HG03060 (cell line): ENCODE data around the gene AFM.
A peak's percentile ranks its signal among the peaks of the same experiment; 100 is the strongest.

ENCODE experiments used
- ATAC-seq: cut with Tn5 transposase; IDR thresholded peaks from one replicate; pipeline ENCODE4 v1.9.1; 2021; ENCODE audit warnings: low read depth, moderate number of reproducible peaks; ENCODE audit not compliant: unreplicated experiment

The AFM gene

GRCh38 chr4:73481358-73481757, at the start of gene AFM:
Gene AFM (plus strand): TSS chr4:73481745. CDS start chr4:73481776, 31 bp downstream.
- ATAC-seq, result no peak

- ATAC-seq, result no peak
Measured at GRCh38 chr4:73431813-73432168, 49.8 kb upstream of the AFM start.

- no peak for ATAC-seq
Measured at GRCh38 chr4:73432169-73433000, 49.2 kb upstream of the AFM start.

- no peak for ATAC-seq
Measured at GRCh38 chr4:73433140-73433539, 48.4 kb upstream of the AFM start.

- no peak for ATAC-seq
Measured at GRCh38 chr4:73434311-73434710, 47.2 kb upstream of the AFM start.

GRCh38 chr4:73435984-73436383, 45.6 kb upstream of the AFM start, which contains the start of gene AFP:
Gene AFP (plus strand): TSS chr4:73436221. CDS start chr4:73436263, 42 bp downstream.
- ATAC-seq, result no peak

- no peak for ATAC-seq
Measured at GRCh38 chr4:73436674-73437557, 44.6 kb upstream of the AFM start.

GRCh38 chr4:73437558-73437956, 44.0 kb upstream of the AFM start:
- ATAC-seq, result no peak

GRCh38 chr4:73438048-73438447, 43.5 kb upstream of the AFM start:
- ATAC-seq, result no peak

GRCh38 chr4:73438582-73439215, 42.8 kb upstream of the AFM start:
- ATAC-seq, result no peak

GRCh38 chr4:73439445-73439844, 42.1 kb upstream of the AFM start:
- ATAC-seq, result no peak

GRCh38 chr4:73439991-73440390, 41.6 kb upstream of the AFM start:
- no peak for ATAC-seq

- no peak for ATAC-seq
Measured at GRCh38 chr4:73440653-73441052, 40.9 kb upstream of the AFM start.

- no peak for ATAC-seq
Measured at GRCh38 chr4:73442275-73442674, 39.3 kb upstream of the AFM start.

- ATAC-seq, result no peak
Measured at GRCh38 chr4:73443224-73443623, 38.3 kb upstream of the AFM start.

- ATAC-seq, result no peak
Measured at GRCh38 chr4:73445383-73446335, 35.9 kb upstream of the AFM start.

GRCh38 chr4:73446336-73446938, 35.1 kb upstream of the AFM start:
- peak; percentile 99 for ATAC-seq

GRCh38 chr4:73447671-73448070, 33.9 kb upstream of the AFM start:
- ATAC-seq, result no peak

GRCh38 chr4:73448448-73449203, 32.9 kb upstream of the AFM start:
- ATAC-seq, result no peak
